Liver (tissue), 3 donors: ENCODE results near the gene DSCAM.

ENCODE experiments used
- EGR1 ChIP-seq, 2 donors: IDR thresholded peaks; 2 replicates each; pipeline ENCODE4 v1.6.1; 2016 to 2018; ENCODE audit warnings: antibody characterized with exemption in 2 of 2, low read depth in 2 of 2
- GABPA ChIP-seq, 2 donors: IDR thresholded peaks in 1 of 2; conservative IDR thresholded peaks in 1 of 2; 2 replicates each; pipeline ENCODE4 v1.6.1; 2016; ENCODE audit warnings: antibody characterized with exemption in 2 of 2, mild to moderate bottlenecking in 1 of 2, moderate library complexity in 1 of 2
- HNF4A ChIP-seq, 2 donors: conservative IDR thresholded peaks; 2 replicates each; pipeline ENCODE4 v1.6.1; 2016; ENCODE audit warnings: antibody characterized with exemption in 2 of 2, mild to moderate bottlenecking in 2 of 2
- JUND ChIP-seq, 2 donors: IDR thresholded peaks; 2 replicates each; pipeline ENCODE4 v1.6.1; 2016; ENCODE audit warnings: antibody characterized with exemption in 2 of 2
- RAD21 ChIP-seq, 2 donors: IDR thresholded peaks; 2 replicates each; pipeline ENCODE4 v1.6.1; 2016; ENCODE audit warnings: antibody characterized with exemption in 2 of 2, mild to moderate bottlenecking in 2 of 2
- YY1 ChIP-seq: IDR thresholded peaks from 2 replicates; pipeline ENCODE4 v1.6.1; 2016; ENCODE audit warnings: antibody characterized with exemption, mild to moderate bottlenecking
- ZBTB33 ChIP-seq: IDR thresholded peaks from 2 replicates; pipeline ENCODE4 v1.6.1; 2016; ENCODE audit warnings: antibody characterized with exemption
- TF ChIP-seq, protein P1 (sequence below): IDR thresholded peaks from 2 replicates; pipeline ENCODE4 v1.6.1; 2016; ENCODE audit warnings: antibody characterized with exemption
- TF ChIP-seq, protein P2 (sequence below): fragments of 150-350 bp; IDR thresholded peaks from 2 replicates; pipeline ENCODE4 v1.5.1; 2017; ENCODE audit warnings: improper control_type of control experiment, low read depth, low read length; ENCODE audit not compliant: missing input control
- donor health status: healthy.
- donor health status: healthy.

GRCh38 chr21:40675017-40675416 lies 171.9 kb downstream of the DSCAM start:
- TF ChIP-seq JUND (IDR thresholded peaks at IDR 0.05) (no peak), EGR1 (IDR thresholded peaks at IDR 0.05; ENCODE audit: low read depth in 2 of 2) (no peak), ZBTB33 (no peak), RAD21 (IDR thresholded peaks at IDR 0.05) (no peak), HNF4A (conservative IDR thresholded peaks at IDR 0.05) (no peak), YY1 (no peak), GABPA (IDR thresholded peaks at IDR 0.05 in 1 of 2, conservative IDR thresholded peaks at IDR 0.05 in 1 of 2) (no peak)
- TF ChIP-seq, protein P1, sequence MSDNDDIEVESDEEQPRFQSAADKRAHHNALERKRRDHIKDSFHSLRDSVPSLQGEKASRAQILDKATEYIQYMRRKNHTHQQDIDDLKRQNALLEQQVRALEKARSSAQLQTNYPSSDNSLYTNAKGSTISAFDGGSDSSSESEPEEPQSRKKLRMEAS = no peak
- TF ChIP-seq, protein P2, sequence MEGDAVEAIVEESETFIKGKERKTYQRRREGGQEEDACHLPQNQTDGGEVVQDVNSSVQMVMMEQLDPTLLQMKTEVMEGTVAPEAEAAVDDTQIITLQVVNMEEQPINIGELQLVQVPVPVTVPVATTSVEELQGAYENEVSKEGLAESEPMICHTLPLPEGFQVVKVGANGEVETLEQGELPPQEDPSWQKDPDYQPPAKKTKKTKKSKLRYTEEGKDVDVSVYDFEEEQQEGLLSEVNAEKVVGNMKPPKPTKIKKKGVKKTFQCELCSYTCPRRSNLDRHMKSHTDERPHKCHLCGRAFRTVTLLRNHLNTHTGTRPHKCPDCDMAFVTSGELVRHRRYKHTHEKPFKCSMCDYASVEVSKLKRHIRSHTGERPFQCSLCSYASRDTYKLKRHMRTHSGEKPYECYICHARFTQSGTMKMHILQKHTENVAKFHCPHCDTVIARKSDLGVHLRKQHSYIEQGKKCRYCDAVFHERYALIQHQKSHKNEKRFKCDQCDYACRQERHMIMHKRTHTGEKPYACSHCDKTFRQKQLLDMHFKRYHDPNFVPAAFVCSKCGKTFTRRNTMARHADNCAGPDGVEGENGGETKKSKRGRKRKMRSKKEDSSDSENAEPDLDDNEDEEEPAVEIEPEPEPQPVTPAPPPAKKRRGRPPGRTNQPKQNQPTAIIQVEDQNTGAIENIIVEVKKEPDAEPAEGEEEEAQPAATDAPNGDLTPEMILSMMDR = no peak
